Measurements from ENCODE around the gene NFYC. TPM values are rescaled to one million over a fixed set of nuclear protein-coding genes. Genes with fewer than 3 reads are reported as not detected.

Gene NFYC
- total RNA-seq, 1 donor, result 19.0 TPM

GRCh38 chr1:40808444-40808843 is 116.9 kb downstream of the NFYC start:
- DNase-seq (ENCODE audit: low read depth), result no peak
- TF ChIP-seq CTCF (IDR thresholded peaks at IDR 0.05; ENCODE audit: insufficient read depth, low read depth, low read length), result no peak
- no peak overlapping the region for H3K4me3 ChIP-seq (ENCODE audit: low read depth, low read length)

- no peak for TF ChIP-seq CTCF (IDR thresholded peaks at IDR 0.05; ENCODE audit: insufficient read depth, low read depth, low read length)
- H3K4me3 ChIP-seq (ENCODE audit: low read depth, low read length), result no peak overlapping the region
- no peak for DNase-seq (ENCODE audit: low read depth)
These were observed 117.4 kb downstream of the NFYC start for GRCh38 chr1:40808909-40809308.

GRCh38 chr1:40810927-40811326 is 119.4 kb downstream of the NFYC start:
- no peak for DNase-seq (ENCODE audit: low read depth)
- no peak overlapping the region for H3K4me3 ChIP-seq (ENCODE audit: low read depth, low read length)
- no peak for TF ChIP-seq CTCF (IDR thresholded peaks at IDR 0.05; ENCODE audit: insufficient read depth, low read depth, low read length)

GRCh38 chr1:40815420-40815819 is 123.9 kb downstream of the NFYC start:
- no peak overlapping the region for H3K4me3 ChIP-seq (ENCODE audit: low read depth, low read length)
- TF ChIP-seq CTCF (IDR thresholded peaks at IDR 0.05; ENCODE audit: insufficient read depth, low read depth, low read length), result no peak
- no peak for DNase-seq (ENCODE audit: low read depth)

- TF ChIP-seq CTCF (IDR thresholded peaks at IDR 0.05; ENCODE audit: insufficient read depth, low read depth, low read length), result no peak
- no peak for DNase-seq (ENCODE audit: low read depth)
- no peak overlapping the region for H3K4me3 ChIP-seq (ENCODE audit: low read depth, low read length)
These were observed 126.3 kb downstream of the NFYC start for GRCh38 chr1:40817791-40818263.

- DNase-seq (ENCODE audit: low read depth), result no peak
- H3K4me3 ChIP-seq (ENCODE audit: low read depth, low read length), result peak overlapping the region; percentile 48
- TF ChIP-seq CTCF (IDR thresholded peaks at IDR 0.05; ENCODE audit: insufficient read depth, low read depth, low read length), result no peak
These were observed 126.9 kb downstream of the NFYC start for GRCh38 chr1:40818264-40818961.

GRCh38 chr1:40819101-40819500 is 127.6 kb downstream of the NFYC start:
- DNase-seq (ENCODE audit: low read depth), result no peak
- TF ChIP-seq CTCF (IDR thresholded peaks at IDR 0.05; ENCODE audit: insufficient read depth, low read depth, low read length), result no peak
- no peak overlapping the region for H3K4me3 ChIP-seq (ENCODE audit: low read depth, low read length)

Data from fibroblast of villous mesenchyme (primary cell).